ENCODE measurements around the gene THOC2. TPM values are rescaled to one million over a fixed set of nuclear protein-coding genes. Genes with fewer than 3 reads are reported as not detected.
"Not testable (repeated sequence)": the region's sequence is repeated elsewhere in the genome, so short reads cannot be mapped to it uniquely, and the experiment has no call there.

THOC2 gene
- total and polyA plus RNA-seq, 2 donors, result 33.6 to 213 TPM

- 91% methylated on average over 2 of the region's 2 CpGs for WGBS
- H3K27ac ChIP-seq (ENCODE audit: low read depth), result no peak overlapping the region
- DNase-seq (ENCODE audit: extremely low spot score), result no peak
- H3K36me3 ChIP-seq (ENCODE audit: insufficient read depth), result no peaks in the 10 kb centered on the region
- no peaks in the 10 kb centered on the region for H3K4me1 ChIP-seq (ENCODE audit: insufficient read depth)
- no peak overlapping the region for H3K4me3 ChIP-seq (ENCODE audit: low read depth, low read length)
Measured at GRCh38 chrX:123675154-123675553, 57.7 kb downstream of the THOC2 start.

DNA sequence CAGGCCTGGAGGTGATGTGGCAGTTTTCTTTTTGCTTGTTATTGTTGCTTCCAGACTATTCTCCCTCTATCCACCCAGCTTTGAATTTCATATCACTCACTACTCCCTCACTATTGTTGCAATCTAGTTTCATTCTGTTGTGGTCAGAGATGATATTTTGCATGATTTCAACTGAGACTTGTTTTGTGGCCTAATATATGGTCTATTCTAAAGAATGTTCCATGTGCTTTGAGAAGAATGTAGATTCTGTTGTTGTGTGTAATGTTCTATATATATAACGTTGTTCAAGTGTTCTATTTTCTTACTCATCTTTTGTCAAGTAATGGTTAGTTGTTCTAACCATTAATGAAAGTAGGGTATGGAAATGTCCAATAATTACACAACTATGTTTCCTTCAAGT is 59.0 kb downstream of the THOC2 start:
- Histone ChIP-seq H3K27ac (ENCODE audit: low read depth) (no peak overlapping the region), H3K4me3 (ENCODE audit: low read depth, low read length) (no peak overlapping the region), H3K4me1 (ENCODE audit: insufficient read depth) (no peaks in the 10 kb centered on the region), H3K36me3 (ENCODE audit: insufficient read depth) (peaks cover 3% of the 10 kb centered on the region)
- WGBS, result 84% methylated on average over 1 of the region's 1 CpG
- no peak for DNase-seq (ENCODE audit: extremely low spot score)

DNA sequence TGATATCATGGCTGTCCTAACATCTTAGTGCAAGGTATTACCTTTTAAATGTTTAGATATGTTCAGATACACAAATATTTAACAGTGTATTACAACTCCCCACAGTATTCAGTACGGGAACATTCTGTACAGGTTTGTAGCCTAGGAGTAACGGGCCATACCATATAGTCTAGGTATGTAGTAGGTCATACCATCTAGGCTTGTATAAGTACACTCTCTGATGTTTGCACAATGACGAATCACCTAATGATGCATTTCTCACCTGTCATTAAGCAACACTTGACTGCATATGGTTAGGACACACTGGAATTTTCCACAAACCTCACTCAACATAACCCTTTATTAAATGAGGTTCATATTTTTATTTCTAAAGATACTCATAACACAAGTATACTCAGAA is 67.7 kb downstream of the THOC2 start:
- 97% methylated on average over 3 of the region's 3 CpGs for WGBS
- DNase-seq (ENCODE audit: extremely low spot score), result no peak
- H3K4me1 ChIP-seq (ENCODE audit: insufficient read depth), result no peaks in the 10 kb centered on the region
- no peak overlapping the region for H3K4me3 ChIP-seq (ENCODE audit: low read depth, low read length)
- H3K27ac ChIP-seq (ENCODE audit: low read depth), result no peak overlapping the region
- peaks cover 3% of the 10 kb centered on the region for H3K36me3 ChIP-seq (ENCODE audit: insufficient read depth)

- WGBS, result 93% methylated on average over 6 of the region's 6 CpGs
- DNase-seq (ENCODE audit: extremely low spot score); H3K36me3 ChIP-seq (ENCODE audit: insufficient read depth); H3K4me3 ChIP-seq (ENCODE audit: low read depth, low read length); H3K4me1 ChIP-seq (ENCODE audit: insufficient read depth); H3K27ac ChIP-seq (ENCODE audit: low read depth): not testable (repeated sequence)
Measured at GRCh38 chrX:123664467-123665167, 68.2 kb downstream of the THOC2 start.

- not testable (repeated sequence) for H3K36me3 ChIP-seq (ENCODE audit: insufficient read depth); H3K4me3 ChIP-seq (ENCODE audit: low read depth, low read length); DNase-seq (ENCODE audit: extremely low spot score); H3K4me1 ChIP-seq (ENCODE audit: insufficient read depth); H3K27ac ChIP-seq (ENCODE audit: low read depth)
- 93% methylated on average over 3 of the region's 3 CpGs for WGBS
Measured at GRCh38 chrX:123663720-123664119, 69.1 kb downstream of the THOC2 start.

- H3K27ac ChIP-seq (ENCODE audit: low read depth); H3K4me1 ChIP-seq (ENCODE audit: insufficient read depth); H3K4me3 ChIP-seq (ENCODE audit: low read depth, low read length); H3K36me3 ChIP-seq (ENCODE audit: insufficient read depth); DNase-seq (ENCODE audit: extremely low spot score): not testable (repeated sequence)
- WGBS, result 93% methylated on average over 9 of the region's 9 CpGs
Measured at GRCh38 chrX:123656507-123656906, 76.3 kb downstream of the THOC2 start.

DNA sequence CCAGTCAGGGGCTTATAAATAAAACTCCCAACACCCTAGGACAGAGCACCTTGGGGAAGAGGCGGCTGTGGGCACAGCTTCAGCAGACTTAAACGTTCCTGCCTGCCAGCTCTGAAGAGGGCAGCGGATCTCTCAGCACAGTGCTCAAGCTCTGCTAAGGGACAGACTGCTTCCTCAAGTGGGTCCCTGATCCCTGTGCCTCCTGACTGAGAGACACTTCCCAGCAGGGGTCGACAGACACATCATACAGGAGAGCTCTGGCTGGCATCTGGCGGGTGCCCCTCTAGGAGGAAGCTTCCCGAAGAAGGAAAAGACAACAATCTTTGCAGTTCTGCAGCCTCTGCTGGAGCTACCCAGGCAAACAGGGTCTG is 84.1 kb downstream of the THOC2 start:
- 48% methylated on average over 6 of the region's 6 CpGs for WGBS
- not testable (repeated sequence) for H3K27ac ChIP-seq (ENCODE audit: low read depth); H3K4me1 ChIP-seq (ENCODE audit: insufficient read depth); H3K36me3 ChIP-seq (ENCODE audit: insufficient read depth); H3K4me3 ChIP-seq (ENCODE audit: low read depth, low read length); DNase-seq (ENCODE audit: extremely low spot score)

DNA sequence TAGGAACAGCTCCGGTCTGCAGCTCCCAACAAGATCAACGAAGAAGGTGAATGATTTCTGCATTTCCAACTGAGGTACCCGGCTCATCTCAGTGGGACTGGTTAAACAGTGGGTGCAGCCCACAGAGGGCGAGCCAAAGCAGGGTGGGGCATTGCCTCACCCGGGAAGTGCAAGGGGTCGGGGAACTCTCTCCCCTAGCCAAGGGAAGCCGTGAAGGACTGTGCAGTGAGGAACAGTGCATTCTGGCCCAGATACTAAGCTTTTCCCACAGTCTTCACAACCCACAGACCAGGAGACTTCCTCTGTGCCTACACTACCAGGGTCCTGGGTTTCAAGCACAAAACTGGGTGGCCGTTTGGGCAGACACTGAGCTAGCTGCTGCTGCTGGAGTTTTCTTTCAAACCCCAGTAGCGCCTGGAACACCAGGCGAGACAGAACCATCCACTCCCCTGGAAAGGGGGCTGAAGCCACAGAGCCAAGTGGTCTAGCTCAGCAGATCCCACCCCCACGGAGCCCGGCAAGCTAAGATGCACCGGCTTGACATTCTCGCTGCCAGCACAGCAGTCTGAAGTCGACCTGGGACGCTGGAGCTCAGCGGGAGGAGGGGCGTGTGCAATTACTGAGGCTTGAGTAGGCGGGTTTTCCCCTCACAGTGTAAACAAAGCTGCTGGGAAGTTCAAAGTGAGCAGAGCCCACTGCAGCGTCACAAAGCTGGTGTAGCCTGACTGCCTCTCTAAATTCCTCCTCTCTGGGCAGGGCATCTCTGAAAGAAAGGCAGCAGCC is 84.6 kb downstream of the THOC2 start:
- H3K4me3 ChIP-seq (ENCODE audit: low read depth, low read length), result no peak overlapping the region
- DNase-seq (ENCODE audit: extremely low spot score), result no peak
- 33% methylated on average over 20 of the region's 20 CpGs for WGBS

DNA sequence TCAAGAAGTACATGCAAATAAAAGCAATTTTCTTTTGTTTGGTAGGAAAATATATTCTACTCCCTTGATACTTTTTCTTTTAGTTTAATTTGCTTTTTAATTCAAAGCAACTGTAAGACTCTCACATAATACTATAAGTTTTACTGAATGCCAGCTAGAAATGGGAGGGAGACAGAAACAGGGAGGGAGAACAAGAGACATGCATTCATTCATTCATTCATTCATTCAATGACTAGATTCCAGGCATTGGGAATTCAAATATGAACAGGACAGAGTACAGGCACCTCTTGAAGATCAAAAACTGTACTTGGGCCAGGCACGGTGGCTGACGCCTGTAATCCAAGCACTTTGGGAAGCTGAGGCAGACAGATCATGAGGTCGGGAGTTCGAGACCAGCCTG is 85.6 kb downstream of the THOC2 start:
- Histone ChIP-seq H3K4me1 (ENCODE audit: insufficient read depth) (no peaks in the 10 kb centered on the region), H3K27ac (ENCODE audit: low read depth) (no peak overlapping the region), H3K4me3 (ENCODE audit: low read depth, low read length) (no peak overlapping the region), H3K36me3 (ENCODE audit: insufficient read depth) (no peaks in the 10 kb centered on the region)
- WGBS, result 96% methylated on average over 4 of the region's 4 CpGs
- DNase-seq (ENCODE audit: extremely low spot score), result no peak

More for the DNA sequence above, 84.6 kb downstream of the THOC2 start:
- no peak overlapping the region for H3K27ac ChIP-seq (ENCODE audit: low read depth)
- H3K4me1 ChIP-seq (ENCODE audit: insufficient read depth), result no peaks in the 10 kb centered on the region
- no peaks in the 10 kb centered on the region for H3K36me3 ChIP-seq (ENCODE audit: insufficient read depth)

DNA sequence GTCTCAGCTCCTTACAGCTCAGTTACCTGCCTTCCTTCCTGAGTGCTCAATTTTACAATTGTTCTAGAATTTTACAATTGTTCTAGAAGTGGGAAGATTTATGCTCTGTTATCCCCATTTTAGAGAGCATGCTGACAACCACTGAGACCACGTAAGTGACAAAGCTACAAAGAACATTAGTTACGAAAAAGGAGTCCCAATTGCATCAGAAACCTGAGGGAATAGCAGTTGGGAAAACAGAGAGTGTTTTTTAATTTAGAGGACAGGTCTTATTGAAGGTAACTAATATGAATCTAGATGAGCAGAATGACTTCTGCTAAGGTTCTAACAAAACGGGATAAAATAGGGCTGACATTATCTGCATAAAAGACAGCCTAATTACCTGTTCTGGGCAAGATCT is 103.3 kb downstream of the THOC2 start:
- H3K27ac ChIP-seq (ENCODE audit: low read depth), result no peak overlapping the region
- no peaks in the 10 kb centered on the region for H3K4me1 ChIP-seq (ENCODE audit: insufficient read depth)
- 94% methylated on average over 3 of the region's 3 CpGs for WGBS
- DNase-seq (ENCODE audit: extremely low spot score), result no peak
- H3K4me3 ChIP-seq (ENCODE audit: low read depth, low read length), result no peak overlapping the region
- H3K36me3 ChIP-seq (ENCODE audit: insufficient read depth), result no peaks in the 10 kb centered on the region

DNA sequence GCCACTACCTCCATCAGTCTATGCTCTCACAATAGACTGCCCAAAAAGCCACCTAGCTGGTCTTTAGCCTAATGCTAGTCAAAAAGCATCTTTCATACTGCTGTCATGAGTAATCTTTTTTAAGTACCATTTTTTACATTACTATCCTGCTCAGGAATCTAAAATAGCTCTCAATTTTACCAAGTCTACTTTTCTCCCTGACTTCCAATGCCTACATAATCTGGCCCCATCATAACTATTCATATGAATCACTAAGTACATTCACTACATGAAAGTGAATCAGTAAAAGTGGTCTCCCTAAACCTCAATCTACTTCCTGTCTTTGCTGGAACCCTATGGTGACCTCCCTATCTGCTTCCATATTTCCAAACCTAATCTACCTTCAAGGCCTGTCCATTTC is 105.9 kb downstream of the THOC2 start:
- Histone ChIP-seq H3K36me3 (ENCODE audit: insufficient read depth) (no peaks in the 10 kb centered on the region), H3K4me3 (ENCODE audit: low read depth, low read length) (no peak overlapping the region), H3K27ac (ENCODE audit: low read depth) (no peak overlapping the region), H3K4me1 (ENCODE audit: insufficient read depth) (no peaks in the 10 kb centered on the region)
- DNase-seq (ENCODE audit: extremely low spot score), result no peak

GRCh38 chrX:123625952-123626351 is 106.9 kb downstream of the THOC2 start:
- Histone ChIP-seq H3K4me3 (ENCODE audit: low read depth, low read length) (no peak overlapping the region), H3K4me1 (ENCODE audit: insufficient read depth) (no peaks in the 10 kb centered on the region), H3K27ac (ENCODE audit: low read depth) (no peak overlapping the region), H3K36me3 (ENCODE audit: insufficient read depth) (no peaks in the 10 kb centered on the region)
- WGBS, result 88% methylated on average over 2 of the region's 2 CpGs
- no peak for DNase-seq (ENCODE audit: extremely low spot score)

- Histone ChIP-seq H3K36me3 (ENCODE audit: insufficient read depth) (no peaks in the 10 kb centered on the region), H3K4me3 (ENCODE audit: low read depth, low read length) (no peak overlapping the region), H3K4me1 (ENCODE audit: insufficient read depth) (no peaks in the 10 kb centered on the region), H3K27ac (ENCODE audit: low read depth) (no peak overlapping the region)
- WGBS, result 98% methylated on average over 1 of the region's 1 CpG
- DNase-seq (ENCODE audit: extremely low spot score), result no peak
Measured at GRCh38 chrX:123625477-123625876, 107.4 kb downstream of the THOC2 start.

DNA sequence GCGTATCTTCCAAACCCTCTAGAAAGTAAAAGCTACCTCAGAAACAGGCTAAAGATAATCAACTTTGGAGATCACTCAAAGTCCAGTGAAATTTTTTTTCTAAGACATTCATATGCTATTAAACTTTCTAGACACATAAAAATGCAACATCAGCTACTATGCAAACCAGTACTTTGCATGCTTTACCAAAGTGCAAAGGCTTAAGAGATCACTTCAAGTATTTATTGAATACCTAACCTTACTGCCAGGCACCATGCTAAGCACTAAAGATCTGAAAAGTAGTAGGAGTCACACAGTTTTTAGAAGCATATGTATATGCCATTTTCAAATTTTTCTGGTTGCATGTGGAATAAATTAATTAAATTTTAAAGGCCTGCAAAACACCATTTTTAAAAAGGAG is 115.8 kb downstream of the THOC2 start:
- H3K4me3 ChIP-seq (ENCODE audit: low read depth, low read length), result no peak overlapping the region
- DNase-seq (ENCODE audit: extremely low spot score), result no peak
- no peaks in the 10 kb centered on the region for H3K4me1 ChIP-seq (ENCODE audit: insufficient read depth)
- no peak overlapping the region for H3K27ac ChIP-seq (ENCODE audit: low read depth)
- WGBS, result 74% methylated on average over 1 of the region's 1 CpG
- no peaks in the 10 kb centered on the region for H3K36me3 ChIP-seq (ENCODE audit: insufficient read depth)

Measured in urinary bladder (tissue), 4 donors.